GM23248 (cell line): ENCODE data around the gene PPP1CB. TPM values are rescaled to one million over a fixed set of nuclear protein-coding genes. Genes with fewer than 3 reads are reported as not detected.

Experiments
- DNase-seq: peaks from one replicate; pipeline ENCODE4 v3.0.0-alpha.2; 2015
- H2AFZ ChIP-seq: fragments of 200-600 bp; sonication (generic); 2 replicates; pipeline ENCODE4 v1.6.1; 2016; ENCODE audit warnings: antibody characterized with exemption
- H3F3A ChIP-seq: fragments of 200-600 bp; sonication (generic); 2 replicates; pipeline ENCODE4 v1.6.1; 2016; ENCODE audit warnings: mild to moderate bottlenecking, antibody characterized with exemption, mixed run types; ENCODE audit not compliant: insufficient read depth
- H3K27ac ChIP-seq: fragments of 200-600 bp; sonication (generic); 2 replicates; pipeline ENCODE4 v1.5.1; 2016; ENCODE audit warnings: mild to moderate bottlenecking
- H3K27me3 ChIP-seq: fragments of 200-600 bp; sonication (generic); replicated peaks from 2 replicates; pipeline ENCODE4 v1.6.1; 2016; ENCODE audit warnings: mild to moderate bottlenecking; ENCODE audit not compliant: insufficient read depth
- H3K36me3 ChIP-seq: fragments of 200-600 bp; sonication (generic); 2 replicates; pipeline ENCODE4 v1.6.1; 2016; ENCODE audit warnings: low read depth, mild to moderate bottlenecking
- H3K4me1 ChIP-seq: fragments of 200-600 bp; sonication (generic); 2 replicates; pipeline ENCODE4 v1.6.1; 2016; ENCODE audit warnings: mild to moderate bottlenecking; ENCODE audit not compliant: insufficient read depth
- H3K4me2 ChIP-seq: fragments of 200-600 bp; sonication (generic); one replicate; pipeline ENCODE4 v1.6.1; 2016; ENCODE audit warnings: mild to moderate bottlenecking; ENCODE audit not compliant: unreplicated experiment
- H3K4me3 ChIP-seq: fragments of 200-600 bp; sonication (generic); 2 replicates; pipeline ENCODE4 v1.5.1; 2016; ENCODE audit warnings: mild to moderate bottlenecking
- H3K79me2 ChIP-seq: fragments of 200-600 bp; sonication (generic); 2 replicates; pipeline ENCODE4 v1.6.1; 2016; ENCODE audit warnings: mild to moderate bottlenecking; ENCODE audit not compliant: insufficient read depth
- H3K9ac ChIP-seq: fragments of 200-600 bp; sonication (generic); 2 replicates; pipeline ENCODE4 v1.6.1; 2016; ENCODE audit warnings: mild to moderate bottlenecking
- H3K9me2 ChIP-seq: fragments of 200-600 bp; sonication (generic); 2 replicates; pipeline ENCODE4 v1.6.1; 2016; ENCODE audit warnings: mixed run types, mild to moderate bottlenecking, moderate library complexity; ENCODE audit not compliant: insufficient read depth
- H3K9me3 ChIP-seq: fragments of 200-600 bp; sonication (generic); one replicate; pipeline ENCODE4 v1.6.1; 2017; ENCODE audit warnings: low read depth
- H4K20me1 ChIP-seq: fragments of 200-600 bp; sonication (generic); 2 replicates; pipeline ENCODE4 v1.6.0; 2016; ENCODE audit not compliant: insufficient read depth
- EZH2 ChIP-seq: fragments of 200-600 bp; sonication (generic); IDR thresholded peaks from 2 replicates; pipeline ENCODE4 v1.6.1; 2018; ENCODE audit warnings: antibody characterized with exemption, mild to moderate bottlenecking; ENCODE audit not compliant: insufficient read depth, poor library complexity, severe bottlenecking
- EZH2phosphoT487 ChIP-seq: fragments of 200-600 bp; sonication (generic); IDR thresholded peaks from 2 replicates; pipeline ENCODE4 v1.6.1; 2018; ENCODE audit warnings: antibody characterized with exemption, moderate library complexity, mild to moderate bottlenecking, low read depth; ENCODE audit not compliant: insufficient read depth
- WGBS, 2 experiments: methylation state at CpG; one replicate each; pipeline ENCODE4 v1.1.6; 2015 to 2017; ENCODE audit warnings: low lambda C conversion rate in 2 of 2, low coverage in 1 of 2; ENCODE audit errors: missing lambda C conversion rate in 2 of 2; 5-methylcytosine and 5-hydroxymethylcytosine counted together
- in situ Hi-C: fragments of 300-500 bp; cut with MboI; formaldehyde crosslinking; loops from 2 replicates; pipeline ENCODE4 v1.15.0; 2020
- polyA plus RNA-seq: library from polyadenylated mRNA; unstranded; fragments of >200 nt; fragmentation: Nextera tagmentation; extraction: Ambion mirVana; gene quantifications from 2 replicates; pipeline ENCODE4 v1.2.1, GENCODE V29; 2016
- total RNA-seq: library from RNA; depleted of rRNA; stranded (reverse); fragments of >200 nt; shearing (Covaris generic); gene quantifications from 2 replicates; pipeline ENCODE4 v1.2.3, GENCODE V29; 2014; rRNA removed

PPP1CB gene
- total and polyA plus RNA-seq, 2 experiments from 2014 or later: 122 to 127 TPM

- peak; percentile 13 for DNase-seq
- Histone ChIP-seq H3K4me3 (no peak overlapping the region), H3K27me3 (no peaks in the 10 kb centered on the region), H3K9me3 (no peaks in the 10 kb centered on the region), H3K9me2 (no peaks in the 10 kb centered on the region), H3K27ac (no peak overlapping the region), H3F3A (no peaks in the 10 kb centered on the region), H3K9ac (no peak overlapping the region), H4K20me1 (no peaks in the 10 kb centered on the region), H2AFZ (no peak overlapping the region), H3K4me1 (no peaks in the 10 kb centered on the region), H3K4me2 (no peak overlapping the region), H3K36me3 (no peaks in the 10 kb centered on the region), H3K79me2 (no peaks in the 10 kb centered on the region)
- no peak for TF ChIP-seq EZH2phosphoT487
- no peak for TF ChIP-seq EZH2
- 47 to 64% methylated on average over 2 of the region's 2 CpGs for WGBS, 2 experiments
- in situ Hi-C loops: no loop called here
Observed at GRCh38 chr2:28828382-28828781, 76.8 kb downstream of the PPP1CB start.

DNA sequence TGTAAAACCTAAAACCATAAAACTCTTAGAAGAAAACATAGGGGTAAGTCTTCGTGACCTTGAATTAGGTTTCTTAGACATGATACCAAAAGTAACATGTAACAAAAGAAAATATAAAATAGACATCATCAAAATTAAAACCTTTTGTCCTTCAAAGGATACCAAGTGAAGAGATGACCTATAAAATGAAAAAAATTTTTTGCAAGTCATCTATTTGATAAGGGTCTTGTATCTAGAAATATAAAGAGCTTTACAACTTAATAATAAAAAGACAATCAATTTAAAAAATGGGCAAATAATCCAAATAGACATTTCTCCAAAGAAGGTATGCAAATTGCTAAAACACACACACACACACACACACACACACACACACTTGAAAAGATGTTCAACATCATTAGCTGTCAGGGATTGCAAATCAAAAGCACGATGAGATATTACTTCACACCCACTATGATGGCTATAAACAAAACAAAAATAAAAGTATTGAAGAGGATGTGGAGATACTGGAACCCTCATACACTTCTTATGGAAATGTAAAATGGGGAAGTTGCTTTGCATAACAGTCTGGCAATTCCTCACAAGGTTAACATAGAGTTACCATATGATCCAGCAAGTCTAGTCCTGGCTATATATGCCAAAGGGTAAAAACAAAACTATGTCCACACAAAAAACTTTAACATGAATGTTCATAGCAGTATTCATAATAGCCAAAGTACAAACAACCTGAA is 82.3 kb downstream of the PPP1CB start:
- H3K4me1 ChIP-seq: no peaks in the 10 kb centered on the region
- no peak overlapping the region for H3K4me3 ChIP-seq
- no peaks in the 10 kb centered on the region for H3K79me2 ChIP-seq
- no peaks in the 10 kb centered on the region for H3K9me2 ChIP-seq
- WGBS, 2 experiments: 91 to 93% methylated on average over 2 of the region's 2 CpGs
- H3K9me3 ChIP-seq: no peaks in the 10 kb centered on the region
- DNase-seq: no peak
- TF ChIP-seq EZH2 (no peak), EZH2phosphoT487 (no peak)
- H3K9ac ChIP-seq: no peak overlapping the region
- no peak overlapping the region for H3K4me2 ChIP-seq
- H3F3A ChIP-seq: no peaks in the 10 kb centered on the region
- H2AFZ ChIP-seq: no peak overlapping the region
- in situ Hi-C loops: no loop called here
- no peaks in the 10 kb centered on the region for H3K36me3 ChIP-seq
- H3K27ac ChIP-seq: no peak overlapping the region
- H3K27me3 ChIP-seq: no peaks in the 10 kb centered on the region
- H4K20me1 ChIP-seq: no peaks in the 10 kb centered on the region

- no peaks in the 10 kb centered on the region for H4K20me1 ChIP-seq
- in situ Hi-C loops: no loop called here
- H3K79me2 ChIP-seq: no peaks in the 10 kb centered on the region
- TF ChIP-seq EZH2phosphoT487: no peak
- TF ChIP-seq EZH2: no peak
- H2AFZ ChIP-seq: no peak overlapping the region
- no peaks in the 10 kb centered on the region for H3K36me3 ChIP-seq
- H3K9me3 ChIP-seq: no peaks in the 10 kb centered on the region
- H3K4me2 ChIP-seq: no peak overlapping the region
- 50 to 52% methylated on average over 2 of the region's 2 CpGs for WGBS, 2 experiments
- no peaks in the 10 kb centered on the region for H3F3A ChIP-seq
- H3K4me1 ChIP-seq: no peaks in the 10 kb centered on the region
- no peak overlapping the region for H3K4me3 ChIP-seq
- H3K27me3 ChIP-seq: no peaks in the 10 kb centered on the region
- no peak overlapping the region for H3K9ac ChIP-seq
- no peaks in the 10 kb centered on the region for H3K9me2 ChIP-seq
- DNase-seq: no peak
- H3K27ac ChIP-seq: no peak overlapping the region
Observed at GRCh38 chr2:28835781-28836180, 84.2 kb downstream of the PPP1CB start.

DNA sequence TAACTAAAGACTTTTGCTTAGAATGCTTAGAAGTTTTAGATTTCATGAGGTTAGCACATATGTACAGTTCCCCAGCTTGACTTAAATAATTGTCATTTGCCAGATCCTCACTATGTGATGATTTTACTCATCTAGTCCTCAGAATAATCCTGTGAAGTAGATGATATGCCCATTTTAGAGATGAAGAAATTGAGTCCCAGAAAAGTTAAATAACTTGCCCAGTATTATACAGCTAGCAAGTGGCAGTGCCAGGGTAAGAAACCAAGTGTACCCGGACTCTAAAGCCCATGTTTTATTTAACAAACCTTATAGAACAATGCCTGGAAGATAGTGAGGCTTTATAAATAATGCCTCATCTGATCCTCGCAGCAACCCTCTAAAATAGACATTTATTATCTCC is 87.3 kb downstream of the PPP1CB start:
- H3K9me2 ChIP-seq: no peaks in the 10 kb centered on the region
- no peak overlapping the region for H3K27ac ChIP-seq
- no peak overlapping the region for H3K4me3 ChIP-seq
- no peak for DNase-seq
- TF ChIP-seq EZH2phosphoT487: no peak
- TF ChIP-seq EZH2: no peak
- H3K79me2 ChIP-seq: no peaks in the 10 kb centered on the region
- H3K9me3 ChIP-seq: no peaks in the 10 kb centered on the region
- H3F3A ChIP-seq: no peaks in the 10 kb centered on the region
- H3K9ac ChIP-seq: no peak overlapping the region
- H2AFZ ChIP-seq: no peak overlapping the region
- no peaks in the 10 kb centered on the region for H3K27me3 ChIP-seq
- no peak overlapping the region for H3K4me2 ChIP-seq
- no peaks in the 10 kb centered on the region for H3K4me1 ChIP-seq
- in situ Hi-C loops: no loop called here
- no peaks in the 10 kb centered on the region for H4K20me1 ChIP-seq
- 98 to 99% methylated on average over 2 of the region's 2 CpGs for WGBS, 2 experiments
- H3K36me3 ChIP-seq: peaks cover 2% of the 10 kb centered on the region; the same call in 1 of the 2 replicates

GRCh38 chr2:28842042-28842441 is 90.4 kb downstream of the PPP1CB start:
- no peak for TF ChIP-seq EZH2phosphoT487
- Histone ChIP-seq H3K36me3 (peaks cover 5% of the 10 kb centered on the region; the same call in 1 of the 2 replicates), H3K4me1 (no peaks in the 10 kb centered on the region), H3K4me2 (no peak overlapping the region), H3K27ac (no peak overlapping the region), H2AFZ (no peak overlapping the region), H3K9ac (no peak overlapping the region), H3K27me3 (no peaks in the 10 kb centered on the region), H3F3A (no peaks in the 10 kb centered on the region), H3K9me3 (no peaks in the 10 kb centered on the region), H4K20me1 (no peaks in the 10 kb centered on the region), H3K9me2 (no peaks in the 10 kb centered on the region), H3K79me2 (no peaks in the 10 kb centered on the region), H3K4me3 (no peak overlapping the region)
- no peak for DNase-seq
- in situ Hi-C loops: no loop called here
- WGBS, 2 experiments: 53 to 55% methylated on average over 3 of the region's 3 CpGs

Other genes with a start within 250 kb of the PPP1CB start
- not detected in 2 replicates for gene SPDYA, start 59.0 kb downstream of the PPP1CB start, total RNA-seq
- gene SPDYA, start 59.0 kb downstream of the PPP1CB start, polyA plus RNA-seq: 0.56 and 1.2 TPM in 2 replicates
- gene TRMT61B, start 118.5 kb downstream of the PPP1CB start, total RNA-seq: 11.0 and 13.6 TPM in 2 replicates
- gene TRMT61B, start 118.5 kb downstream of the PPP1CB start, polyA plus RNA-seq: 21.1 and 21.8 TPM in 2 replicates
- gene WDR43, start 142.8 kb downstream of the PPP1CB start, total RNA-seq: 68.9 and 71.8 TPM in 2 replicates
- gene WDR43, start 142.8 kb downstream of the PPP1CB start, polyA plus RNA-seq: 28.5 and 31.3 TPM in 2 replicates
- not detected in 2 replicates for gene TOGARAM2, start 229.5 kb downstream of the PPP1CB start, total RNA-seq
- gene TOGARAM2, start 229.5 kb downstream of the PPP1CB start, polyA plus RNA-seq: 0.03 TPM in 1 of 2 replicates, not detected in the other